GM18951 (cell line): ENCODE results near the gene PDIA6.

ENCODE experiments used
- POLR2A ChIP-seq: IDR thresholded peaks from 4 replicates; pipeline ENCODE4 v1.6.1; 2011; ENCODE audit warnings: mild to moderate bottlenecking; ENCODE audit not compliant: insufficient read length, insufficient read depth; ENCODE audit errors: extremely low read depth
- in situ Hi-C: fragments of 300-500 bp; cut with MboI; formaldehyde crosslinking; loops from one replicate; pipeline ENCODE4 v1.12.0; 2022; ENCODE audit warnings: low sequenced_read_pairs, mixed read lengths, inconsistent platforms; ENCODE audit not compliant: unreplicated experiment

PDIA6 gene

GRCh38 chr2:10841547-10842219 is 29.1 kb upstream of the PDIA6 start:
- no peak for TF ChIP-seq POLR2A
- in situ Hi-C loops, result loop anchor here (25.0 kb wide), 1 partner anchor 746 kb away; no protein-coding TSS in a partner anchor

DNA sequence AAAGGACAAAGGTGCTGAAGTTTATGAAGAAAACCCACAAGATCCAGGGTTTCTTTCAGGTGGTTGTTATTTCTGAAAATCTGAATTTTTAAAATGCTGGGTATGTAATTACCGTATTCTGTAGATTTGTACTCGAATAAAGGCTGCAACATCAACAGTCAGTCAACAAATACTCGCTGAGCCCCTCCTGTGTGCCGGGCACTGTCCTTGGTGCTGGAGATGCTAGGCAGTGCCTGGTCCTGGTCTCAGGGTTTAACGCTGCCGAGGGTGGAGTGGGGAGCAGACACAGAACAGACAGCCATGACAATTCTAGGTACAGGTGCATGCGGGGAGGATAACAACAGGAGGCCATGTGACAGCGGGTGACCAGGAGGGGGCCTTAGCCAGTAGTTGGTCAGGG is 27.2 kb upstream of the PDIA6 start:
- in situ Hi-C loops, result loop anchor here (10.0 to 25.0 kb wide), 2 partner anchors 285 to 747 kb away; no protein-coding TSS in a partner anchor

GRCh38 chr2:10838734-10839133 is 26.1 kb upstream of the PDIA6 start:
- no peak for TF ChIP-seq POLR2A
- in situ Hi-C loops, result loop anchor here (10.0 to 25.0 kb wide), 2 partner anchors 286 to 749 kb away; no protein-coding TSS in a partner anchor

More for the DNA sequence above, 27.2 kb upstream of the PDIA6 start:
- no peak for TF ChIP-seq POLR2A

GRCh38 chr2:10837298-10838266 is 25.0 kb upstream of the PDIA6 start:
- in situ Hi-C loops, result loop anchor here (10.0 to 25.0 kb wide), 2 partner anchors 287 to 750 kb away; no protein-coding TSS in a partner anchor
- no peak for TF ChIP-seq POLR2A

DNA sequence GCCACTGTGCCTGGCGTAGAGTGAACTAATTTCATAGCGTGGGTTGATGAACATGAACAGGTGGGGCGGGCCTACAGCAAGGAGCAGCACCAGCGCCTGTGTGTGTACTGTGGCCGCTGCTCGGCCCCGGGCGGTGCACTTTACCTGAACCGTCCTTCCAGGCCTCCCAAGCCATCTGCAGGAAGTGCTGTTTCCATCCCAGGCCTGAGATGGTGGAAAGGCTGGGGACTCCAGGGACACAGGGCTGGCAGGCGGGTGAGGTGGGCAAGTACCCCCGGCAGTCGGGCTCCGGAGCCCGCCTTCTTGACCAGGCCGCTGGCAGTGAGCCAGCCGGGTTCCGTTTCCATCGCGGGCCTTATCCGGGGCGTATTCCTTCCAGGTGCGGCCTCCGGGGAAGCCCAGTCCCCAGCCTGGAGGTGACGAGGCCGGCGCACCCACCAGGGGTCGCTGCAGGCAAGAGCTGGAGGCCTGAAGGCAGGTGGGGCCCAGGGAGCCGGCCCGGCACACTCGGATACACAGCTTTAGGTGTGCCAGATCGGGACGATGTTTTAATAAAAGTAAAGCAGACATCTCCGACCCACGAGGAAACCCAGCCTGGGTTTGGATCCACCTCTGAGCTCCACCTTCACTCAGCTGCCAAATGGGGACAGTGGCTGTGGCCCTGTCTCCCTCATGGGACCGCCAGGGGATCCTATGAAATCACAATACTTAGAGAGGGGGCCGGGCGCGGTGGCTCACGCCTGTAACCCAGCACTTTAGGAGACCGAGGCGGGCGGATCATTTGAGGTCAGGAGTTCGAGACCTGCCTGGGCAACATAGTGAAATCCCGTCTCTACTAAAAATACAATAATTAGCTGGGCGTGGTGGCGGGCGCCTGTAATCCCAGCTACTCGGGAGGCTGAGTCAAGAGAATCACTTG is 22.7 kb upstream of the PDIA6 start:
- in situ Hi-C loops, result loop anchor here (10.0 to 25.0 kb wide), 2 partner anchors 289 to 752 kb away; no protein-coding TSS in a partner anchor
- no peak for TF ChIP-seq POLR2A

DNA sequence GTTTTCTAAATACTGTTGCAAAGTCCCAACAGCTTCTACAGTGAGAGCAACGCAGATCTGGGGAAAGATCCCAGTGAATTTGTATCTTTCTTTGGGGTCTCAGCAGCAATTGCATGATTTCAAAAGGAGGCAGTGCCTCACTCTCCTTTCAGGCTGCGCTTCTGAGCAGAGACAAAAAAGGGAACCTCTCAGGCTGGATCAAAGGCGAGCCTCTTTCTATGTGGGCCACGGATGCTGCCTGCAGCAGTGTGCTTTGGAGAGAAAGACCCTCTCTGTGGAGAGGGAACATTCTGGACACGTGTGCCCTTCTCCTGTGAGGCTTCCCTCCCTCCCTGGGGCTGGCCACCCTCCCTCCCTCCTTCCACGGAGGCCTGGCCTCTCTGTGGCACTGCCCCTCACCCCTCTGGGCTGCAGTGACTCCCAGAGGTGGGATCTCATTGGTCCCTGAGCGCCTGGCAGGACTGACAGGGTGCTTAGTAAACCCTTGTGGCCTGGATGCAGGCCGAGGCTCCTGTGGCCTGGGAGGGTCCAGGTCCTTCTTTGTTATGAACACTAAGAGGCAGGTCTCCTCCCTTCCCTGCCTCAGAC is 21.6 kb upstream of the PDIA6 start:
- in situ Hi-C loops, result loop anchor here (10.0 to 25.0 kb wide), 2 partner anchors 291 to 753 kb away; no protein-coding TSS in a partner anchor
- TF ChIP-seq POLR2A, result no peak

- in situ Hi-C loops, result loop anchor here (10.0 to 25.0 kb wide), 2 partner anchors 292 to 754 kb away; no protein-coding TSS in a partner anchor
- no peak for TF ChIP-seq POLR2A
Measured at GRCh38 chr2:10833021-10833420, 20.4 kb upstream of the PDIA6 start.

DNA sequence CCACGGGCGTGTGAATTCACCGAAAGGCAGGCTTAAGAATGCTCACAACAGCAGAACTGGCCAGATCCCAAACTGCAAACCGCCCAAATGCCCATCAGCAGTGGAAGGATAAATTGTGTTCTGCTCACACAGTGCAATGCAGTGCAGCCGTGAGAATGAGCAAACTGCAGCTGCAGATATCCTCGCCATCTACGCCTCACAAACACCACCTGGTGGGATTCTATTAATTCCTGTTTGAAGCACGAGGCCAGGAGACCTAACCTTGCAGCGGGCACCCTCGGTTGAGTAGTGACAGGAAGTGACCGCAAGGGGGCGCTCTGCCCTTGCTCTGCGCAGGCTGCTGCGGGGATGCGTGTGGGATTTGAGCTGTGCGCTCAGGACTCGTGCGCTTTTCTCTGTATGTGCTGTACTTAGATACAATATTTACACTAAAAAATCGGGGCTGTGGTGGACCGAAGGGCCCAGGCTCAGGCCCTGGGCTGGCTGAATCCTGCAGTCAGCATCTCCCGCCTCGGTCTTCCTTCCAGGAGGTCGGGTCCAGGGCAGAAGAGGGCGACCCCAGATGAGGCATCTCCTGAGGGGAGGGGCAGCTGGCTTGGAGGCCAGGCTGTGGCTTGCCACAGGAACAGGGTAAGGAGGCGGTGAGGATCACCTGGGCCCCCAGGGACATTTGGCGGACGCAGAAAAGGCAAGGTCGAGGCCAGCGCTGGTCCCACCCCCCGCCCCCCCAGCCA is 19.8 kb upstream of the PDIA6 start:
- no peak for TF ChIP-seq POLR2A
- in situ Hi-C loops, result loop anchor here (10.0 to 25.0 kb wide), 2 partner anchors 292 to 755 kb away; no protein-coding TSS in a partner anchor

GRCh38 chr2:10831400-10831985 is 18.9 kb upstream of the PDIA6 start:
- in situ Hi-C loops, result loop anchor here (10.0 to 25.0 kb wide), 2 partner anchors 293 to 756 kb away; no protein-coding TSS in a partner anchor
- TF ChIP-seq POLR2A, result no peak

GRCh38 chr2:10830641-10831399 is 18.2 kb upstream of the PDIA6 start:
- no peak for TF ChIP-seq POLR2A
- in situ Hi-C loops, result loop anchor here (10.0 to 25.0 kb wide), 2 partner anchors 294 to 756 kb away; no protein-coding TSS in a partner anchor
